ENCODE data around the gene CD63. TPM values are rescaled to one million over a fixed set of nuclear protein-coding genes. Genes with fewer than 3 reads are reported as not detected.
A peak's percentile ranks its signal among the peaks of the same experiment; 100 is the strongest.

CD63 gene
- total RNA-seq, 1 experiment from 2014 or later: 552 TPM

GRCh38 chr12:55736780-55737580 lies 8.2 kb upstream of the CD63 start:
- Mint-ChIP-seq H3K4me1 (ENCODE audit: insufficient read depth, unreplicated experiment) (peaks cover 27% of the 10 kb centered on the region), H3K36me3 (ENCODE audit: insufficient read depth, unreplicated experiment) (peaks cover 6% of the 10 kb centered on the region), H3K27me3 (ENCODE audit: insufficient read depth, unreplicated experiment) (peaks cover 5% of the 10 kb centered on the region), H3K27ac (ENCODE audit: low read depth, unreplicated experiment) (no peak overlapping the region), H3K4me3 (ENCODE audit: unreplicated experiment) (no peak overlapping the region), H3K9me3 (ENCODE audit: unreplicated experiment) (no peaks in the 10 kb centered on the region)
- no TSS peak for BruUV-seq (replicated peaks)
- peak; percentile 81 for DNase-seq (ENCODE audit: unreplicated experiment)
- ChIA-PET POLR2A (interaction anchor here (0.6 kb wide), 2 partner anchors 70 to 771 kb away, joined by 3 read pairs; no protein-coding TSS in a partner anchor), CTCF (interaction anchor here (0.6 to 3.8 kb wide), 19 partner anchors 11 to 415 kb away, joined by 3 to 36 read pairs (median 3); partner anchors contain the start of genes MYL6B, ORMDL2, SARNP and ZC3H10)
- TF ChIP-seq, protein P1, sequence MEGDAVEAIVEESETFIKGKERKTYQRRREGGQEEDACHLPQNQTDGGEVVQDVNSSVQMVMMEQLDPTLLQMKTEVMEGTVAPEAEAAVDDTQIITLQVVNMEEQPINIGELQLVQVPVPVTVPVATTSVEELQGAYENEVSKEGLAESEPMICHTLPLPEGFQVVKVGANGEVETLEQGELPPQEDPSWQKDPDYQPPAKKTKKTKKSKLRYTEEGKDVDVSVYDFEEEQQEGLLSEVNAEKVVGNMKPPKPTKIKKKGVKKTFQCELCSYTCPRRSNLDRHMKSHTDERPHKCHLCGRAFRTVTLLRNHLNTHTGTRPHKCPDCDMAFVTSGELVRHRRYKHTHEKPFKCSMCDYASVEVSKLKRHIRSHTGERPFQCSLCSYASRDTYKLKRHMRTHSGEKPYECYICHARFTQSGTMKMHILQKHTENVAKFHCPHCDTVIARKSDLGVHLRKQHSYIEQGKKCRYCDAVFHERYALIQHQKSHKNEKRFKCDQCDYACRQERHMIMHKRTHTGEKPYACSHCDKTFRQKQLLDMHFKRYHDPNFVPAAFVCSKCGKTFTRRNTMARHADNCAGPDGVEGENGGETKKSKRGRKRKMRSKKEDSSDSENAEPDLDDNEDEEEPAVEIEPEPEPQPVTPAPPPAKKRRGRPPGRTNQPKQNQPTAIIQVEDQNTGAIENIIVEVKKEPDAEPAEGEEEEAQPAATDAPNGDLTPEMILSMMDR (IDR thresholded peaks at IDR 0.05; ENCODE audit: unreplicated experiment): peak; percentile 63
- intact Hi-C loops (cut with micrococcal nuclease): loop anchor here (1.0 to 10.0 kb wide), 5 partner anchors 56 to 550 kb away; partner anchors contain the start of genes NABP2 and RNF41

GRCh38 chr12:55736076-55736475 lies 7.3 kb upstream of the CD63 start:
- Mint-ChIP-seq H3K9me3 (ENCODE audit: unreplicated experiment) (no peaks in the 10 kb centered on the region), H3K4me3 (ENCODE audit: unreplicated experiment) (no peak overlapping the region), H3K27me3 (ENCODE audit: insufficient read depth, unreplicated experiment) (no peaks in the 10 kb centered on the region), H3K36me3 (ENCODE audit: insufficient read depth, unreplicated experiment) (peaks cover 6% of the 10 kb centered on the region), H3K4me1 (ENCODE audit: insufficient read depth, unreplicated experiment) (peaks cover 25% of the 10 kb centered on the region), H3K27ac (ENCODE audit: low read depth, unreplicated experiment) (no peak overlapping the region)
- intact Hi-C loops (cut with micrococcal nuclease): loop anchor here (2.0 to 10.0 kb wide), 4 partner anchors 55 to 549 kb away; partner anchors contain the start of genes NABP2 and RNF41
- DNase-seq (ENCODE audit: unreplicated experiment): no peak
- TF ChIP-seq, protein P1 (IDR thresholded peaks at IDR 0.05; ENCODE audit: unreplicated experiment): no peak
- ChIA-PET POLR2A (no interaction called here), CTCF (interaction anchor here (0.6 to 3.8 kb wide), 7 partner anchors 12 to 239 kb away, joined by 3 to 36 read pairs (median 5); no protein-coding TSS in a partner anchor)
- BruUV-seq (replicated peaks): no TSS peak

GRCh38 chr12:55734595-55734994 lies 5.8 kb upstream of the CD63 start:
- TF ChIP-seq, protein P1 (IDR thresholded peaks at IDR 0.05; ENCODE audit: unreplicated experiment): no peak
- no peak for DNase-seq (ENCODE audit: unreplicated experiment)
- H3K27me3 Mint-ChIP-seq (ENCODE audit: insufficient read depth, unreplicated experiment): no peaks in the 10 kb centered on the region
- ChIA-PET CTCF (interaction anchor here (0.6 to 1.2 kb wide), 8 partner anchors 12 to 306 kb away, joined by 3 to 5 read pairs (median 3); partner anchors contain the start of gene SUOX), POLR2A (no interaction called here)
- intact Hi-C loops (cut with micrococcal nuclease): loop anchor here (10.0 kb wide), 2 partner anchors 460 to 490 kb away; partner anchors contain the start of genes NABP2 and RNF41
- no peak overlapping the region for H3K27ac Mint-ChIP-seq (ENCODE audit: low read depth, unreplicated experiment)
- no peaks in the 10 kb centered on the region for H3K9me3 Mint-ChIP-seq (ENCODE audit: unreplicated experiment)
- H3K4me1 Mint-ChIP-seq (ENCODE audit: insufficient read depth, unreplicated experiment): peaks cover 37% of the 10 kb centered on the region
- BruUV-seq (replicated peaks): no TSS peak
- no peak overlapping the region for H3K4me3 Mint-ChIP-seq (ENCODE audit: unreplicated experiment)
- peaks cover 6% of the 10 kb centered on the region for H3K36me3 Mint-ChIP-seq (ENCODE audit: insufficient read depth, unreplicated experiment)

- Mint-ChIP-seq H3K4me3 (ENCODE audit: unreplicated experiment) (no peak overlapping the region), H3K27me3 (ENCODE audit: insufficient read depth, unreplicated experiment) (no peaks in the 10 kb centered on the region), H3K9me3 (ENCODE audit: unreplicated experiment) (no peaks in the 10 kb centered on the region), H3K36me3 (ENCODE audit: insufficient read depth, unreplicated experiment) (peaks cover 6% of the 10 kb centered on the region), H3K4me1 (ENCODE audit: insufficient read depth, unreplicated experiment) (peaks cover 35% of the 10 kb centered on the region), H3K27ac (ENCODE audit: low read depth, unreplicated experiment) (no peak overlapping the region)
- TF ChIP-seq, protein P1 (IDR thresholded peaks at IDR 0.05; ENCODE audit: unreplicated experiment): no peak
- BruUV-seq (replicated peaks): no TSS peak
- CTCF ChIA-PET: interaction anchor here (0.6 to 1.2 kb wide), 7 partner anchors 14 to 953 kb away, joined by 3 to 4 read pairs (median 3); partner anchors contain the start of gene SUOX
- POLR2A ChIA-PET: no interaction called here
- DNase-seq (ENCODE audit: unreplicated experiment): no peak
- intact Hi-C loops (cut with micrococcal nuclease): loop anchor here (10.0 kb wide), 2 partner anchors 461 to 491 kb away; partner anchors contain the start of genes NABP2 and RNF41
Observed at GRCh38 chr12:55733858-55734257, 5.0 kb upstream of the CD63 start.

Data from MCF 10A (cell line).